ENCODE data around the gene STK39.

DNA sequence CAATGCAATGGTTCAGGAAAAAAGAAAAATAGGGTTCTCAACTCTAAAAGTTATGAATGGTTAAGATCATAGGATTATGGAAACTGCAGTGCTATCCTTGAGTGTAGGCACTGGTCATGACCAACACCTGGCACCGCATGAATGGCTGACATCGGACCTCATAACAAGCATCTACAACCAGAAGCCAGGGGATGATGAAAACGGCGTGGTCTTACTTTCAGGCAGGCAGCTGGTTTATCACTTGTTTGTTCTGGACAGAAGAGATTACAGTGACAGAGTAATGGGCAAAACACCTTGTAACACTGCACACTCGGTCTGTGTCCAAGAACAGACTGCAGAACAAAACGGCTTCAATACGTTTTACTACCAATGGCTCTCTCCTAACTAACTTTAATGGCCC lies 132.8 kb downstream of the STK39 start:
- TF ChIP-seq CTCF (conservative IDR thresholded peaks at IDR 0.05) (no peak), ZFX (IDR thresholded peaks at IDR 0.05) (no peak)

Data from C4-2B (cell line).